GM12892 (cell line): ENCODE data around the gene CFAP65.

Experiments
- POLR2A ChIP-seq: IDR thresholded peaks from 2 replicates; pipeline ENCODE4 v1.6.1; 2011; ENCODE audit warnings: low read depth, low read length, control low read depth
- POLR2AphosphoS5 ChIP-seq: IDR thresholded peaks from 2 replicates; pipeline ENCODE4 v1.6.1; 2011; ENCODE audit warnings: low read depth, low read length, control low read depth
- TAF1 ChIP-seq: IDR thresholded peaks from 2 replicates; pipeline ENCODE4 v1.6.1; 2011; ENCODE audit warnings: low read depth, mild to moderate bottlenecking, control low read depth, low read length, borderline replicate concordance

- TF ChIP-seq POLR2A, result no peak
- TF ChIP-seq TAF1, result no peak
- TF ChIP-seq POLR2AphosphoS5, result no peak
Observed at GRCh38 chr2:219021591-219021990, 19.7 kb downstream of the CFAP65 start.
